HAP-1 (cell line): ENCODE results near the gene AATK.
A peak's percentile ranks its signal among the peaks of the same experiment; 100 is the strongest.
"Not testable (repeated sequence)": the region's sequence is repeated elsewhere in the genome, so short reads cannot be mapped to it uniquely, and the experiment has no call there.

Experiments
- DNase-seq, 2 experiments: peaks; one replicate each; pipeline ENCODE4 v3.0.0-alpha.2; 2016 to 2020; ENCODE audit warnings: low spot score in 2 of 2
- H3K27me3 ChIP-seq: fragments of 250-450 bp; sonication (Bioruptor Pico); 2 replicates; pipeline ENCODE4 v1.5.1; 2020; ENCODE audit warnings: low read depth, mild to moderate bottlenecking, moderate library complexity
- H3K36me3 ChIP-seq: fragments of 250-450 bp; sonication (Bioruptor Pico); replicated peaks from 2 replicates; pipeline ENCODE4 v1.5.1; 2020; ENCODE audit warnings: mild to moderate bottlenecking
- H3K4me1 ChIP-seq: fragments of 250-450 bp; sonication (Bioruptor Pico); 2 replicates; pipeline ENCODE4 v1.5.1; 2020; ENCODE audit warnings: mild to moderate bottlenecking
- H3K4me3 ChIP-seq: fragments of 250-450 bp; sonication (Bioruptor Pico); 2 replicates; pipeline ENCODE4 v1.5.1; 2020; ENCODE audit warnings: mild to moderate bottlenecking, moderate library complexity
- H3K9me3 ChIP-seq: fragments of 250-450 bp; sonication (Bioruptor Pico); 2 replicates; pipeline ENCODE4 v1.5.1; 2020; ENCODE audit warnings: mild to moderate bottlenecking, moderate library complexity
- in situ Hi-C: fragments of 300-500 bp; cut with MboI; formaldehyde crosslinking; loops from 3 replicates; pipeline ENCODE4 v1.14.3; 2020; ENCODE audit warnings: low sequenced_read_pairs, inconsistent platforms, mixed read lengths

AATK gene

GRCh38 chr17:81148571-81148970 lies 17.4 kb downstream of the AATK start:
- Histone ChIP-seq H3K4me1 (no peaks in the 10 kb centered on the region), H3K27me3 (no peaks in the 10 kb centered on the region), H3K9me3 (no peaks in the 10 kb centered on the region), H3K4me3 (no peak overlapping the region), H3K36me3 (no peaks in the 10 kb centered on the region)
- in situ Hi-C loops, result no loop called here
- DNase-seq, result no peak

- H3K9me3 ChIP-seq, result no peaks in the 10 kb centered on the region
- DNase-seq, result no peak
- no peaks in the 10 kb centered on the region for H3K36me3 ChIP-seq
- no peaks in the 10 kb centered on the region for H3K27me3 ChIP-seq
- no peaks in the 10 kb centered on the region; the same call in 1 of the 2 replicates for H3K4me1 ChIP-seq
- in situ Hi-C loops, result no loop called here
- H3K4me3 ChIP-seq, result no peak overlapping the region
Observed at GRCh38 chr17:81147701-81148100, 18.3 kb downstream of the AATK start.

- H3K9me3 ChIP-seq, DNase-seq, in situ Hi-C loops, H3K4me1 ChIP-seq, H3K4me3 ChIP-seq, H3K36me3 ChIP-seq, H3K27me3 ChIP-seq: not testable (repeated sequence)
Observed at GRCh38 chr17:81146208-81146607, 19.8 kb downstream of the AATK start.

- Histone ChIP-seq H3K4me3 (no peak overlapping the region), H3K4me1 (no peaks in the 10 kb centered on the region; the same call in 1 of the 2 replicates), H3K27me3 (no peaks in the 10 kb centered on the region), H3K9me3 (no peaks in the 10 kb centered on the region), H3K36me3 (no peaks in the 10 kb centered on the region)
- in situ Hi-C loops, result no loop called here
- no peak for DNase-seq
Observed at GRCh38 chr17:81144423-81144781, 21.6 kb downstream of the AATK start.

GRCh38 chr17:81143717-81144422 lies 22.2 kb downstream of the AATK start:
- in situ Hi-C loops, result no loop called here
- Histone ChIP-seq H3K4me1 (no peaks in the 10 kb centered on the region; the same call in 1 of the 2 replicates), H3K4me3 (no peak overlapping the region), H3K27me3 (no peaks in the 10 kb centered on the region), H3K36me3 (no peaks in the 10 kb centered on the region), H3K9me3 (no peaks in the 10 kb centered on the region)
- DNase-seq, result no peak

GRCh38 chr17:81143200-81143527 lies 22.9 kb downstream of the AATK start:
- Histone ChIP-seq H3K4me3 (no peak overlapping the region), H3K9me3 (no peaks in the 10 kb centered on the region), H3K4me1 (no peaks in the 10 kb centered on the region; the same call in 1 of the 2 replicates), H3K36me3 (no peaks in the 10 kb centered on the region), H3K27me3 (no peaks in the 10 kb centered on the region)
- in situ Hi-C loops, result no loop called here
- no peak for DNase-seq

- H3K4me1 ChIP-seq, result no peaks in the 10 kb centered on the region; the same call in 1 of the 2 replicates
- in situ Hi-C loops, result no loop called here
- H3K36me3 ChIP-seq, result no peaks in the 10 kb centered on the region
- DNase-seq, result peak; percentile 48 to 87
- H3K4me3 ChIP-seq, result no peak overlapping the region
- no peaks in the 10 kb centered on the region for H3K9me3 ChIP-seq
- H3K27me3 ChIP-seq, result no peaks in the 10 kb centered on the region
Observed at GRCh38 chr17:81142301-81143199, 23.5 kb downstream of the AATK start.

- H3K4me1 ChIP-seq, result no peaks in the 10 kb centered on the region; the same call in 1 of the 2 replicates
- no peaks in the 10 kb centered on the region for H3K9me3 ChIP-seq
- H3K4me3 ChIP-seq, result no peak overlapping the region
- in situ Hi-C loops, result no loop called here
- no peaks in the 10 kb centered on the region for H3K27me3 ChIP-seq
- no peaks in the 10 kb centered on the region for H3K36me3 ChIP-seq
- no peak for DNase-seq
Observed at GRCh38 chr17:81140695-81141094, 25.3 kb downstream of the AATK start.

- Histone ChIP-seq H3K9me3 (no peaks in the 10 kb centered on the region), H3K4me3 (no peak overlapping the region), H3K4me1 (no peaks in the 10 kb centered on the region; the same call in 1 of the 2 replicates), H3K36me3 (no peaks in the 10 kb centered on the region), H3K27me3 (no peaks in the 10 kb centered on the region)
- in situ Hi-C loops, result no loop called here
- DNase-seq, result no peak
Observed at GRCh38 chr17:81140018-81140417, 26.0 kb downstream of the AATK start.

GRCh38 chr17:81139428-81139827 lies 26.6 kb downstream of the AATK start:
- no peak for DNase-seq
- H3K9me3 ChIP-seq, result no peaks in the 10 kb centered on the region
- H3K36me3 ChIP-seq, result no peaks in the 10 kb centered on the region
- H3K4me3 ChIP-seq, result no peak overlapping the region
- in situ Hi-C loops, result no loop called here
- H3K4me1 ChIP-seq, result no peaks in the 10 kb centered on the region; the same call in 1 of the 2 replicates
- no peaks in the 10 kb centered on the region for H3K27me3 ChIP-seq

- H3K4me1 ChIP-seq, result no peaks in the 10 kb centered on the region; the same call in 1 of the 2 replicates
- no peaks in the 10 kb centered on the region for H3K9me3 ChIP-seq
- H3K4me3 ChIP-seq, result no peak overlapping the region
- in situ Hi-C loops, result no loop called here
- H3K36me3 ChIP-seq, result no peaks in the 10 kb centered on the region
- no peak for DNase-seq
- H3K27me3 ChIP-seq, result no peaks in the 10 kb centered on the region
Observed at GRCh38 chr17:81138500-81138899, 27.5 kb downstream of the AATK start.

GRCh38 chr17:81138083-81138482 lies 27.9 kb downstream of the AATK start:
- Histone ChIP-seq H3K27me3 (no peaks in the 10 kb centered on the region), H3K9me3 (no peaks in the 10 kb centered on the region), H3K4me3 (no peak overlapping the region), H3K36me3 (no peaks in the 10 kb centered on the region), H3K4me1 (no peaks in the 10 kb centered on the region; the same call in 1 of the 2 replicates)
- in situ Hi-C loops, result no loop called here
- no peak for DNase-seq

- Histone ChIP-seq H3K4me1 (no peaks in the 10 kb centered on the region), H3K27me3 (no peaks in the 10 kb centered on the region), H3K9me3 (no peaks in the 10 kb centered on the region), H3K36me3 (no peaks in the 10 kb centered on the region), H3K4me3 (no peak overlapping the region)
- in situ Hi-C loops, result no loop called here
- DNase-seq, result no peak
Observed at GRCh38 chr17:81137248-81137647, 28.8 kb downstream of the AATK start.

- in situ Hi-C loops, result no loop called here
- Histone ChIP-seq H3K4me1 (no peaks in the 10 kb centered on the region), H3K9me3 (no peaks in the 10 kb centered on the region), H3K4me3 (no peak overlapping the region), H3K36me3 (no peaks in the 10 kb centered on the region), H3K27me3 (no peaks in the 10 kb centered on the region)
- DNase-seq, result no peak
Observed at GRCh38 chr17:81136366-81136765, 29.7 kb downstream of the AATK start.
